GM19023 (cell line): Measurements from ENCODE around the gene PLEKHB1.
"Not testable (repeated sequence)": the region's sequence is repeated elsewhere in the genome, so short reads cannot be mapped to it uniquely, and the experiment has no call there.

Experiments
- ATAC-seq: cut with Tn5 transposase; IDR thresholded peaks from one replicate; pipeline ENCODE4 v1.9.1; 2021; ENCODE audit warnings: mild to moderate bottlenecking, moderate library complexity; ENCODE audit not compliant: unreplicated experiment

Gene PLEKHB1

GRCh38 chr11:73671701-73672100 lies 25.3 kb downstream of the PLEKHB1 start:
- no peak for ATAC-seq

DNA sequence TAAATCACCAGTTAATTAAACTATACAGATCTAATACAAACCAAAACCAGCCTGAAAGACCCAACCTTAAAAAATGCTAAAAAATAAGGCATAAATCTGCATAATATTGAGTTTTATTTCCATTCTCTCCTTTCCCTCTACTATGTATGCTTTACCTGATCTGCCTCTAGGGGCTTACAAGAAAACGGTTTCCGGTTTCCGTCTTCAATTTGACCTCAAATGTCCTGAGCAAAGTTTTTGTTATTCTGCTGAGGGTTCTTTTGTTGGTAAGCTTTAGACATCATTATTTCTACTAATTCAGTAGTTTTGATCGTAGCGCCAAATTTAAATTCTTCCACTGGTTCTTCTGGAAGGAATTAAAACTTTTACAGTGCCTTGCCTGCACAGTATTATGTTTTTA lies 30.2 kb downstream of the PLEKHB1 start:
- ATAC-seq: not testable (repeated sequence)

- no peak for ATAC-seq
Observed at GRCh38 chr11:73680687-73681086, 34.3 kb downstream of the PLEKHB1 start.

GRCh38 chr11:73693899-73694525 lies 47.6 kb downstream of the PLEKHB1 start:
- no peak for ATAC-seq

- ATAC-seq: no peak
Observed at GRCh38 chr11:73705053-73705452, 58.7 kb downstream of the PLEKHB1 start.

DNA sequence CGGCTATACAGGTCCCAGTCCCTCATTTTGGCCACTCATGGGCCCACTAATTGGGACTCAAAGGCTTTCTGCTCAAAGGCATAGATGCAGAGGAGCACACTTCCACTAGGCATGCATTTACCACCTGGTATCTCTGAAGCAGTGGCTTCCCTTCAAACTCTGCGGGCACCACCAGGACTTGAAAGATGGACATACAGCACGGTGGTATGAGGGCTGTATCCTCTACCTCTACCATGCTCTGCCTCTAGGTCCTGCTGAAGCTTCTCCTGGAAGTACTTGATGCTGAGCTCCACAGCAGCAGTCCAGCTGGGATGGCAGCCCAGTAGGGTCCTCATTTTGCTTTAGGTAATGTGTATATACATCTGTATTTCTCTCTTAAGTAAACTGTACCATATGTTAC lies 64.6 kb downstream of the PLEKHB1 start:
- no peak for ATAC-seq
